ENCODE data around the gene RNF103. TPM values are rescaled to one million over a fixed set of nuclear protein-coding genes. Genes with fewer than 3 reads are reported as not detected.

Gene RNF103
- total RNA-seq, 1 experiment from 2014 or later: 10.1 TPM

- intact Hi-C loops (cut with micrococcal nuclease; ENCODE audit: unreplicated experiment): no loop called here
- no peak for TF ChIP-seq EZH2 (IDR thresholded peaks at IDR 0.05; ENCODE audit: borderline replicate concordance, low read depth, low read length, poor library complexity, severe bottlenecking)
- no peak for TF ChIP-seq CTCF (conservative IDR thresholded peaks at IDR 0.05; ENCODE audit: low read depth, low read length)
- Histone ChIP-seq H3K9me3 (ENCODE audit: low read depth, low read length, poor library complexity, severe bottlenecking) (no peaks in the 10 kb centered on the region), H3K27me3 (replicated peaks; ENCODE audit: insufficient read depth, low read depth, low read length, poor library complexity) (no peaks in the 10 kb centered on the region), H3K27ac (ENCODE audit: low read depth, low read length, poor library complexity, severe bottlenecking) (no peak overlapping the region), H3K4me3 (ENCODE audit: low read depth, low read length, poor library complexity, severe bottlenecking) (no peak overlapping the region), H3K36me3 (ENCODE audit: insufficient read depth, low read length, poor library complexity, severe bottlenecking) (no peaks in the 10 kb centered on the region), H3K4me1 (ENCODE audit: insufficient read depth, low read length, poor library complexity, severe bottlenecking) (peaks cover 7% of the 10 kb centered on the region)
- DNase-seq (ENCODE audit: low spot score): no peak
- BruUV-seq (replicated peaks): no TSS peak
- ChIA-PET CTCF (no interaction called here), POLR2A (ENCODE audit: low non-redundant PET) (no interaction called here)
Measured at GRCh38 chr2:86557836-86558235, 65.8 kb downstream of the RNF103 start.

GRCh38 chr2:86556508-86556907 lies 67.2 kb downstream of the RNF103 start:
- TF ChIP-seq EZH2 (IDR thresholded peaks at IDR 0.05; ENCODE audit: borderline replicate concordance, low read depth, low read length, poor library complexity, severe bottlenecking): no peak
- no peak for TF ChIP-seq CTCF (conservative IDR thresholded peaks at IDR 0.05; ENCODE audit: low read depth, low read length)
- Histone ChIP-seq H3K27ac (ENCODE audit: low read depth, low read length, poor library complexity, severe bottlenecking) (no peak overlapping the region), H3K4me3 (ENCODE audit: low read depth, low read length, poor library complexity, severe bottlenecking) (no peak overlapping the region), H3K4me1 (ENCODE audit: insufficient read depth, low read length, poor library complexity, severe bottlenecking) (peaks cover under 1% of the 10 kb centered on the region), H3K27me3 (replicated peaks; ENCODE audit: insufficient read depth, low read depth, low read length, poor library complexity) (no peaks in the 10 kb centered on the region), H3K9me3 (ENCODE audit: low read depth, low read length, poor library complexity, severe bottlenecking) (no peaks in the 10 kb centered on the region), H3K36me3 (ENCODE audit: insufficient read depth, low read length, poor library complexity, severe bottlenecking) (no peaks in the 10 kb centered on the region)
- CTCF ChIA-PET: no interaction called here
- BruUV-seq (replicated peaks): no TSS peak
- intact Hi-C loops (cut with micrococcal nuclease; ENCODE audit: unreplicated experiment): no loop called here
- no peak for DNase-seq (ENCODE audit: low spot score)
- POLR2A ChIA-PET (ENCODE audit: low non-redundant PET): no interaction called here

Other genes starting within 250 kb of the RNF103 start
- 40.7 and 43.8 TPM in 2 replicates for gene KDM3A, start 182.5 kb downstream of the RNF103 start, total RNA-seq (2021)
- gene CHMP3, start 60.4 kb downstream of the RNF103 start, total RNA-seq (2021): 87.5 and 89.0 TPM in 2 replicates
- 38.7 and 42.9 TPM in 2 replicates for gene RMND5A, start 96.4 kb upstream of the RNF103 start, total RNA-seq (2021)
- gene CD8A, start 167.0 kb upstream of the RNF103 start, total RNA-seq (2021): not detected in 2 replicates
- gene CD8B, start 238.0 kb upstream of the RNF103 start, total RNA-seq (2021): not detected in 2 replicates

Measured in A673 (cell line).